ENCODE measurements around the gene S100A13.

DNA sequence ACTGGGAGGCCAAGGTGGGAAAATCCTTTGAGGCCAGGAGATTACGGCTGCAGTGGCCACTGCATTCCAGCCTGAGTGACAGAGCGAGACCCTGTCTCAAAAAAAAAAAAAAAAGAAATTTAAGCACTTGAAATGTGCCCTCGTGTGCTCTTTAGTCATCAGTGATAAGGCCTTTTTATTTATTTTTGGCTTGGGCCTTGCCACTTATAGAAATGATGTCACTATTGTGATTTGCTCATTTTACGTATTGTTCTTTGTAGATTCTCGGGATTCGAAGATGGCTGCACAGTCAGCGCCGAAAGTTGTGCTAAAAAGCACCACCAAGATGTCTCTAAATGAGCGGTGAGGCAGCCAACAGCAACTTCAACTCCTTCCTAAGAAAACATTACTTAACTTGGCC is 9.0 kb upstream of the S100A13 start:
- TF ChIP-seq, protein P1, sequence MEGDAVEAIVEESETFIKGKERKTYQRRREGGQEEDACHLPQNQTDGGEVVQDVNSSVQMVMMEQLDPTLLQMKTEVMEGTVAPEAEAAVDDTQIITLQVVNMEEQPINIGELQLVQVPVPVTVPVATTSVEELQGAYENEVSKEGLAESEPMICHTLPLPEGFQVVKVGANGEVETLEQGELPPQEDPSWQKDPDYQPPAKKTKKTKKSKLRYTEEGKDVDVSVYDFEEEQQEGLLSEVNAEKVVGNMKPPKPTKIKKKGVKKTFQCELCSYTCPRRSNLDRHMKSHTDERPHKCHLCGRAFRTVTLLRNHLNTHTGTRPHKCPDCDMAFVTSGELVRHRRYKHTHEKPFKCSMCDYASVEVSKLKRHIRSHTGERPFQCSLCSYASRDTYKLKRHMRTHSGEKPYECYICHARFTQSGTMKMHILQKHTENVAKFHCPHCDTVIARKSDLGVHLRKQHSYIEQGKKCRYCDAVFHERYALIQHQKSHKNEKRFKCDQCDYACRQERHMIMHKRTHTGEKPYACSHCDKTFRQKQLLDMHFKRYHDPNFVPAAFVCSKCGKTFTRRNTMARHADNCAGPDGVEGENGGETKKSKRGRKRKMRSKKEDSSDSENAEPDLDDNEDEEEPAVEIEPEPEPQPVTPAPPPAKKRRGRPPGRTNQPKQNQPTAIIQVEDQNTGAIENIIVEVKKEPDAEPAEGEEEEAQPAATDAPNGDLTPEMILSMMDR (IDR thresholded peaks at IDR 0.05; ENCODE audit: low read length): no peak
- no peak for TF ChIP-seq EZH2 (IDR thresholded peaks at IDR 0.05; ENCODE audit: borderline replicate concordance, low read length)

Measured in OCI-LY1 (cell line).